Vagina (tissue), 2 donors: ENCODE measurements around the gene LENG8.

Experiments used
- CTCF ChIP-seq, 3 experiments: fragments of 450-650 bp in 2 of 3; fragments of 200-600 bp in 1 of 3; sonication (generic) in 1 of 3; IDR thresholded peaks; one replicate each; pipeline ENCODE4 v1.5.1; 2017 to 2019; ENCODE audit warnings: antibody characterized with exemption in 3 of 3, mild to moderate bottlenecking in 2 of 3, moderate library complexity in 2 of 3
- POLR2A ChIP-seq, 2 donors: fragments of 450-650 bp; IDR thresholded peaks; one replicate each; pipeline ENCODE4 v1.6.1; 2017; ENCODE audit warnings: antibody characterized with exemption in 2 of 2, mild to moderate bottlenecking in 2 of 2, moderate library complexity in 2 of 2
- POLR2AphosphoS5 ChIP-seq, 2 donors: sonication (generic); formaldehyde crosslinking; IDR thresholded peaks; one replicate each; pipeline ENCODE4 v1.9.0; 2017; ENCODE audit warnings: antibody characterized with exemption in 2 of 2, mild to moderate bottlenecking in 2 of 2, low read depth in 1 of 2; ENCODE audit not compliant: insufficient read depth in 1 of 2

DNA sequence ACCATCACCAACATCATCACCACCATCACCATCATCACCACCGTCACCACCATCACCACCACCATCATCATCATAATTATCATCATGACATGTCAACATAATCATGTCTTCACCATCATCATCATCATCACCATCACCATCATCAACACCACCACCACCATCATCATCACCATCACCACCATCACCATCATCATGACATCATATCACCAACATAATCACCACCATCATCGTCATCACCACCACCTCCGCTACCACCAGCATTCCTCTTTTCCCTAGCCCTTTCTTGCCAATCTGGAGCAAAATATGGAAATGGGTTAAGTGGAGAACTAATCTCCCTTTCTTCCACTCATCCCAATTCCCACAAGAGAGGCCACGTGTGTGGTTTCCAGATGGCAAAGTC, 34.8 kb upstream of the LENG8 start:
- no peak for TF ChIP-seq CTCF (IDR thresholded peaks at IDR 0.05)
- no peak for TF ChIP-seq POLR2A (IDR thresholded peaks at IDR 0.05)
- TF ChIP-seq POLR2AphosphoS5 (IDR thresholded peaks at IDR 0.05; ENCODE audit: insufficient read depth in 1 of 2, low read depth in 1 of 2): no peak
